Hematopoietic multipotent progenitor cell treated with erythropoietin and hydrocortisone succinate and interleukin-3 and kit ligand, for 15 days (in vitro differentiated cells): ENCODE results near the gene PTPRG.
"Not testable (repeated sequence)": the region's sequence is repeated elsewhere in the genome, so short reads cannot be mapped to it uniquely, and the experiment has no call there.

ENCODE experiments used
- DNase-seq: peaks from one replicate; pipeline ENCODE4 v3.0.0-alpha.2; 2015; ENCODE audit warnings: low spot score

The PTPRG gene

DNA sequence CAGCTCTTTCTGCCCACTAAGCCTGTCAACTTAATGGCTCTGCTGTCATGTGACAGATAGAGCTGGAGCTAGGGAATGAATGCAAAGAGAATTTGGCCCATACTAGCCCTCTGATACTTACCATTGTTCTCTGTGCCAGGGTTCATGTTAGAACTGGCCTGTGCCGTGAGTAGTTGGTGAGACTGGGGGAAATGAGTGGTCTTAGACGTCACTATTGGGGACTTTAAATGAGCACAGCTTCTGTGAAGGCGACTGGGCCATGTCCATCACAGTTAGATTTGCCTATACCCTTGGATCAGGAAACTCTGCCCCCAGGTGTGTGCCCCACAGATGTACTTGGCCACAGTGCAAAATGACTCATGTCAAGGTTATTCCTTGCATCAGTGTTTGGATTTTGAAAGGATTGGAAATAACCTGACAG is 124.9 kb downstream of the PTPRG start:
- no peak for DNase-seq

DNA sequence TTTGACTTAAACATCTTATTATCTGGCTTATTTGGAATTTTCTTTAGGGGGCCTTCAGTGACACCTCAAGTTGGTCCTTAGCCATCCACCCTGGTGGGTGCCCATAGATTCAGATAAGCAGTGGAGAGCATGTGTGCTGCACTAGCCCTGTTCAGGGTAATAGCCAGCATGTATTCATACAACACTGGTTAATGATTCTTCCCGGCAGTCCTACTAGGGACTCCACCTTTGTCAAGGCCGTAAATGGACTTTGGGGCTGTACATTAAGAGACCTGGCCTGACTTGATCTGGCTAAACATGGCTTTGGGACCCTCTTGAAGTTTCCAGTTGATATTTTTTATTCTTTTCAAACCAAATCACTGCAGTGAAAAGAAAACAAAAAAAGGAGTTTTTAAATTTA is 125.8 kb downstream of the PTPRG start:
- no peak for DNase-seq

DNA sequence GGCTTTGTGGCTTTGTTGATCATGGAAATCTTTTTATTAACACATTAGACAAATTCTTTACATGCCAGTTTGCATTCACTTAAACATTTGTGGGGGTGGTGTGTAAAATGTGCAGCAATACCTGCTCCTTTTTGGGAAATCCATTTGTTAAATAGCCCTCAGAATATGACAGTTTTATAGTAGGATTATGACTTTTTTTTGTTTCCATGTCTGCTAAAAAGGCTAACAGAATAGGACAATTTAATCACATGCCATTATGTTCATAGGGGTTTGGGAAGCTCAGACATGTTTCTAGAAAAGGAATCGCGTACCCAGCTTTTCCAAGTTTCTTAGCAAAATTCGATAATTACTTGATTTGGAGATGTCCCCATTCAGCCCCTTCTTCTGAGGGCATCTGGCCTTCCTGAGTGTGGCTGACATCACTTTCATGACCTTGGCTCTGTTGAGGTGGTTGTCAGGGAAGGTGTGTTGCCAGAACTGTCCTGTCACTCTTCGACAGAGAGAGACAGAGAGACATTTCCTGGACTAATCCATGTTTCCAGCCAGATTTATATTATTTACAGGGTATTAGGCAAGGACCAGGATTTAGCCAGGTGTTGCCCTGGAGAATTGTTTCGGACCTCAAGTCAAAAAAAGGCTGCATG is 126.4 kb downstream of the PTPRG start:
- DNase-seq = no peak

DNA sequence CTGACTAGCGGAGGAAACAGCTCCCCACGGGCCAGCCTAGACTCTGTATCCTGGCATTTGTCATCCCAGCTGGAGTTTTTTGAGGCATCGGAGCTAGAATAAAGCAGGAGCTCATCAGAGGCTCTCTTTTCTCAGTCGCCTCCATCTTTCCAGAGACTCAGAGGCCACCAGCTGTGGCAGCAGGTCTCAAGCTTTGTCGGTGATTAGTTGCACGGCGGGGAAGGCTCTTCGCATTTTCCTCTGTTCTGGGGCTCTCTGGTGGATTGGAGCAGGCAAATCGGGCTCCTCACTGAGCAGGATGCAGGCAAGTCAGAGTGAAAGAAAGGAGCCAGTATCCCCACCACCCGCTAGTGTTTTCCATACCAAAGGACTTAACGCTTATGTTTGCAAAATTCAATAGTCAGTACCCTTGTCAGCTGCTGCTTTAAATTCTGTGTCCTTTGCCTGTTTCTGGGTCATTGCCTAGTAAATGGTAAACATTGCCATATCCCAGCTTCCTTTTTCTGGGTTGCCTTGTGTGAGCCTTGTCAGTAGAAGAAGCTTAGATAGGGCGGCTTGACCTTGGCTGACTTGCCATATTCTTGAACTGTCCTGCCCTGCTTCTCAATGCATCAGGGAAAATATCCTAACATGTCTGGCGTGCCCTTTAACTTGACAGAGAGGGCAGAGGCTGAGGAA is 127.1 kb downstream of the PTPRG start:
- DNase-seq = no peak

DNA sequence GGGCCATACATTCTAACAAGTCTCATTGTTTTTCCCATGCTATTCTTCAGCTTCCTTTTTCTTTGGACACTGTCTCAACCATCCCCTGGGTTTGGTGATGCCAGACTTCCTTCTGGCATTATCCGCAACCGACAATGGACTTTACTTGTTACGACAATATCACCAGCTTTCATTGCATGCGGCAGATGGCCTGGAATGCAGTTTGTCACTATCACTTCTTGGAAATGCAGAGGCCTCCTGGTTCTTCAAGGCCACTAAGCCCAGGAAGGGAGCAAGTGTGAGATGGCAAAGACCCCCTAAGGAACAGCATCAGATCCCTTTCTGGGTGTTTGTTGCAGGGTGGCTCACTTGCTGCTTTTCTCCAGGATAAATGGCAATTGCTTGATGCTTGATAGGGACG is 128.6 kb downstream of the PTPRG start:
- DNase-seq = no peak

DNA sequence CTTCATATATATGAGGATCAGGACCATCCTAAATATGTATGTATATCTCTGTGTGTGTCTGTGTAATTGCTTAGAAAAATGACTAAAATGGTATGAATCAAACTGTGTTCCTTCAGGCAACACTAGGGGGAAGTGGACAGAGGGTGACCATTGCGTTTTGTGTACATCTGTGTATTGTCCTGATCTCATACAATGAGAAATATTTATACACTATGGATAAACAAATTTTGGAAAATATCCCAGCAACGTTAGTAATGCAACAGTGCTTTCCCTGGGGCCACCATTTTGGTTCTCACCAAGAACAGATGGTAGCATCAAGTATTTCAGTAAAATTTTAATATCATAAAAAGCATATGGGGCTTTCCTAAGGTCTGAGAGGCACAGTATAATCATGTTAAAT is 130.1 kb downstream of the PTPRG start:
- no peak for DNase-seq

DNA sequence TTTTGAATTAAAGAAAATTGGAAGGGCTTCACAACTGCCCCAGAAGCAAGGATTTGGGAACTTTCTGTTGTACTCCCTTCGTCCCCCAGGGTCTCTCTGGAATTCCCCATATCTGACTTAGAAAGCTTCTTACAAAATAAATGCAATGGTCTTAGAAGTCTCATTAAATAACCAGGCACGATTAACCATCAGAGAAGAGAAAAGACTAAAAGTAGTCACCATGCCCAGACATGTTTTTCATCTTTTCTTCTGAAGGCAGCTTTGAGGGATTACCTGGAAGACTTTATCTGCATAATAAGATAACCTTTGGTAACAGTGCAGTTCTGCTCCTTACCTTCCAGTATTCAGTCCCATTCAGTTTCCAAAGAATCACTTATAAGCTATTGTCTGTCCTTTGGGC is 135.9 kb downstream of the PTPRG start:
- DNase-seq = no peak

DNA sequence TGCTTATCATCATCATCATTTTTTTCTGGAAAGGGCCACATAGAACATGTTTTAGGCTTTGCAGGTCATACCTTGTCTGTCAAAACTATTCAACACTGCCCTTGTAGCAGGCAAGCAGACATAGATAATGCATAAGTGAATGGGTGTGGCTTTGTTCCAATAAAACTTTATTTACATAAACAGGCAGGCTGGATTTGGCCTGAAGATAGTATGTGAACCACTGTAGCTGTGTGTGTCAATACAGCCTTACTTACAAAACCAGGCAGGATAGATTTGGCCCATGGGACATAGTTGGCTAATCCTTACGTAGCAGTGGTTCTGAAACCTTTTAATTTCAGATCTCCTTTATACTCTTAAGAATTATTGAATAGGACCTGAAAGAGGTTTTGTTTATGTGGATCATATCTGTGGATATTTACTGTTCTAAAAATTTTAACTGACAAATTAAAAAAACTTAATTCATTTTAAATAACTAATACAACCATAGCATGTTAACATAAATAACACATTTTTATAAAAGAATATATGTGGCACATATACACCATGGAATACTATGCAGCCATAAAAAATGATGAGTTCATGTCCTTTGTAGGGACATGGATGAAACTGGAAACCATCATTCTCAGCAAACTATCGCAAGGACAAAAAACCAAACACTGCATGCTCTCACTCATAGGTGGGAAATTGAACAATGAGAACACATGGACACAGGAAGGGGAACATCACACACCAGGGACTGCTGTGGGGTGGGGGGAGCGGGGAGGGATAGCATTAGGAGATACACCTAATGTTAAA is 137.1 kb downstream of the PTPRG start:
- not testable (repeated sequence) for DNase-seq

DNA sequence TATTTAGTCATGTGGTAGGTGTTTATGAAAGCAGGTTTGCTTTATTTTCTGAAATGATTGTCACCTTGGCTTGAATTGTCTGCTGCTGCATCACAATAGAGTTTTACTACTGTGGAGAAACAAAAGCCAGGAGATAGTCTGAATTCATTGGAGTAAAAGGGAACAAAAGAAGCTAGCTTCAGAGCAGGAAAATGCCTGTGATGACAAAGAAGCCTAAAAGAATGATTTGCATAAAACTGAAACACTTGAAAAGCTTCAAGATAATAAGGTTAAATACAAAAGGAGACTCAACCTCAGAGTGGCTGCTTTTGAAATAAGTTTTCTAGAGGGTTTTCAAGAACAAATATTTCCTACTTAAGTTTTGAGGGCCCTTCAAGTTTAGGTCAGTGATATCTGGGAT is 138.3 kb downstream of the PTPRG start:
- DNase-seq = no peak

DNA sequence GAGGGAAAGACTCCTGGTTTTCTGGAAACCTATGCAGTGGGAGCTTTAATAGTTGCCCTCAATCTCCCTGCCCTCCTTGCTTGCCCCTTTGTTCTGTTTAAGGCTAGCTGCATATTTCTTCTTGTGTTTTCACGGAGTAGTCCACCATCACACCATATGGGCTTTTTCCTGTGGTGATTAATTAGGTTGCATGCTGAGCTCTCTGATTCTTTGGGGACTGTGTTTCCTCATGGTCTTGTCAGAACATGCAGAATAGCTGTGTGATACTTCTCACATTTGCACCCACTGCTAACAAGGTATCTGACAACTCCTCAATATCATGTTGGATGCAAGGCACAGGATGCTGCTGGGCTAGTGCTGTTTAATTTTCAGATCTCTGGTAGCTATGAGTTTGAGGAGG is 139.6 kb downstream of the PTPRG start:
- DNase-seq = no peak

DNA sequence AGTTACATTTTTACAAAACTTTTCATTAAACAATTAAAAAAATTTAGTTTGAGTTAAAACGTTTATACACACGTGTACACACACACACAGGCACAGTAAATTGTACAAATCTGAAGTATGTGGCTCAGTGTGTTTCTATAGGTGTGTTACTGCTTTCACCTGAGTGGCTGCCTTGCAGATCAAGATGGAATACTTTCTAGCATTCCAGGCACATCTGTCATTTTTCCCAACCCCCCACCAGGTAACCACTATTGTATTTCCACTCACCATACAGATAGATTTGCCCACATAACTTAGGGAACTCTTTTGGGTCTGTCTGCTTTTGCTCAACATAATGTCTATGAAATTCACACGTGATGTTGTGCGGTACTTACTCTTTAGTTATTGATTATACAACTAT is 141.1 kb downstream of the PTPRG start:
- no peak for DNase-seq

DNA sequence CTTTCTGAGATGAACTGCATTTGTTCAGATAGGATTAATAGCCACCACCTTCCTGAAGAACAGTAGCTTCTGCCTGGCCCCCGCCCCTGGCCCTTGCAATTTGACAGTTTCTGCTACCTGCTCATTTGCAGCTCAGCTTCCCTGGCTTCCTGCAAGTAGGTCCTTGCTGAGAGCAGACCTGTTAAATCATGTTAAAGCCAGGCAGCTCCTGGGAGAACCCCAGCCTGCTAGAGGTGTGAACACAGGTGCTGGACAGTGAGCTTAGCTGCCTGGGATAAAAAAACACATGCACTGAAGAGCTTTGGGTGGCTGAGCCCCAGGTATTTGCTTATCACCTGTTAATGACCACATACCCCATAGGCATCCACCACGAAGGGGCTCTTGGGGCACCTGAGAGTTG is 143.4 kb downstream of the PTPRG start:
- DNase-seq = no peak

DNA sequence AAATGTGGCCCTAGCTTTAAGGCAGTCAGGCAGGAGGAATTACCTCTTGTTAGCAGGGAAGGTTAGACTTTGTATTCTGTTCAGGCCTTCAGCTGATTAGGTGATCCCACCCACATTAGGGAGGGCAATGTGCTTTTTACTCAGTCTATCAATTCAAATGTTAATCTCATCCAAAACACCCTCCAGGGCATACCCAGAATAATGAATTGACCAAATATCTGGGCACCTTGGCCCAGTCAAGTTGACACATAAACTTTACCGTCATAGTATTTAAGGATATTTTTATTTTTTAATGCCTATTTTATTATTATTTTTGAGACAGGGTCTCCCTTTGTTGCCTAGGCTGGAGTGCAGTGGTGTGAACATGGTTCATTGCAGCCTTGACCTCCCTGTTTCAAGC is 146.1 kb downstream of the PTPRG start:
- no peak for DNase-seq

DNA sequence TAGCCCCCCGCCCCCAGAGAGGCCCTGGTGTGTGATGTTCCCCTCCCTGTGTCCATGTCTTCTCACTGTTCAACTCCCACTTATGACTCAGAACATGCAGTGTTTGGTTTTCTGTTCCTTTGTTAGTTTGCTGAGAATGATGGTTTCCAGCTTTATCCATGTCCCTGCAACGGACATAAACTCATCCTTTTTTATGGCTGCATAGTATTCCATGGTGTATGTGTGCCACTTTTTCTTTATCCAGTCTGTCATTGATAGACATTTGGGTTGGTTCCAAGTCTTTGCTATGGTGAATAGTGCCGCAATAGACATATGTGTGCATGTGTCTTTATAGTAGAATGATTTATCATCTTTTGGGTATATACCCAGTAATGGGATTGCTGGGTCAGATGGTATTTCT is 149.5 kb downstream of the PTPRG start:
- DNase-seq = not testable (repeated sequence)

DNA sequence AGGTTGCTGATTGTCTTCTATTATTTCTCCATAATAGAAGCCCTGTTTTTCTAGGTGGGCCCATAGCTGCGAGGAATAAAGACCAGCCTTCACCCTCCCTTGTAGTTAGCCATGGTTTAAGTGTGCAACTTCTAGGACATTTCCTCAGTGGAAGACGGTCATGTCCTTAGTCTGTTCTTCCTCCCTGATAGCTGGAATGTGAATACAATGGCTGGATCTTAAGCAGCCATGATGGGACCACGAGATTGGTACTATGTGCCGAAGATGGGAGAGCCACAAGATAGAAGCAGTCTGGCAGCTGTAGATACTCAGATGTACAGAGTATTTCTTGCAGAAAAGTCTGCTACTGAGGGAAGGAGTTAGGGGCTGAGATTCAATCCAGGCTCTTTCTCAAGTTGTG is 152.9 kb downstream of the PTPRG start:
- no peak for DNase-seq

DNA sequence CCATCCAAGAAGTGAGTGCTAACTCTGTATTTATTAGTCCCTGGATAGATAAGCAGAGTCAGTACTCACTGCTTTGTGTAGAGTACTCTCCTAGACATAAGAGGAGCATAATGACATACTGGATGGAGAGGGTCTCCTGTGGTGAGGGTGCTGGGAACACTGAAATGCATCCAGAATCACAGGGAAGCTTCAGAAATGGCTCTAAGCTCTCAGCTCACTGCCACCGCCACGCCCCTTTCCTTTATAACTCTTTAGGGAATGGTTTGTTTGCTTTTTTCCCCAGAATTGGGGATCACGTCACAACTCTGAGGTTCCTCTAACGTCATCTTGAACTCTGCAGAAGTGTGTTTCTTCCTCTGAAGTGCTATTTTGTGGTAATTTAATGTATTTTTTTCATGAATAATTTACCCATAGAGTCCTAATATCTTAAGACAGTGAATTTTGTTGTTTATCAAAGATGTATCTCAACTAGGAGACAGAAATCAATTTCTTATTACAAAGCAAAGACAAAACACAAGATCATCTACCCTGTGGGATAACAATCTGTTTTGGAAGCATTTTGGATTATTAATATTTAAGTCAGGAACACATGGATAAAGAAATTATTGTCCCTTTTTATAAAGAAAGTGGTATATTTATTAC is 154.6 kb downstream of the PTPRG start:
- DNase-seq = no peak

DNA sequence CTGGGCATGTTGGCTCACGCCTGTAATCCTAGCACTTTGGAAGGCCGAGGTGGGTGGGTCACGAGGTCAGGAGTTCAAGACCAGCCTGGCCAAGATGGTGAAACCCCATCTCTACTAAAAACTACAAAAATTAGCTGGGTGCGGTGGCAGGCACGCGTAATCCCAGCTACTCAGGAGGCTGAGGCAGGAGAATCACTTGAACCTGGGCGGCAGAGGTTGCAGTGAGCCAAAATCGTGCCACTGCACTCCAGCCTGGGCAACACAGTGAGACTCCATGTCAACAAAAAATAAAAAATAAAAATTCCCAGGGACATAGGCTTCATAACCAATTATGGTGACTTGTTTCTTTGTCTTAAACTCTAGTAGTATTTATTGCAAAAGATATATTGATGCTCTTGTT is 155.3 kb downstream of the PTPRG start:
- DNase-seq = not testable (repeated sequence)

DNA sequence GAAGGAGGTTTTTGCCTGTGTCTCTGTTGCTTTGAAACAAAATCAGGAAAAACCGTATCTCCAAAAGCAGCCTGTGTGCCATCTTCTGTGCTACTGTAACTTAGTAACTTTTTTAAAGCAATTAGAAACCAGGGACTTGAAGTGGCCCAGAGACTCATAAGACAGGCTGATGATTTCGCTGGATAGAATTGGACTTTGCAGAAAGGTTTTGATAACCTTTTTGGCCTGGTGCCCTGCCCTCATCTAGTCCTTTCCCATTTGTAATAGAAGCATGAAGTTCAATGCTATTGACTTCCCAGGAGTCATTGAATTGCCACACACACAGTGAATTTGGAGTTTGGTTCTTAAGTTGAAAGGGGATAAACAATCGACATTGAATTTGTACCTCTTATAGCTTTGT is 157.2 kb downstream of the PTPRG start:
- no peak for DNase-seq

DNA sequence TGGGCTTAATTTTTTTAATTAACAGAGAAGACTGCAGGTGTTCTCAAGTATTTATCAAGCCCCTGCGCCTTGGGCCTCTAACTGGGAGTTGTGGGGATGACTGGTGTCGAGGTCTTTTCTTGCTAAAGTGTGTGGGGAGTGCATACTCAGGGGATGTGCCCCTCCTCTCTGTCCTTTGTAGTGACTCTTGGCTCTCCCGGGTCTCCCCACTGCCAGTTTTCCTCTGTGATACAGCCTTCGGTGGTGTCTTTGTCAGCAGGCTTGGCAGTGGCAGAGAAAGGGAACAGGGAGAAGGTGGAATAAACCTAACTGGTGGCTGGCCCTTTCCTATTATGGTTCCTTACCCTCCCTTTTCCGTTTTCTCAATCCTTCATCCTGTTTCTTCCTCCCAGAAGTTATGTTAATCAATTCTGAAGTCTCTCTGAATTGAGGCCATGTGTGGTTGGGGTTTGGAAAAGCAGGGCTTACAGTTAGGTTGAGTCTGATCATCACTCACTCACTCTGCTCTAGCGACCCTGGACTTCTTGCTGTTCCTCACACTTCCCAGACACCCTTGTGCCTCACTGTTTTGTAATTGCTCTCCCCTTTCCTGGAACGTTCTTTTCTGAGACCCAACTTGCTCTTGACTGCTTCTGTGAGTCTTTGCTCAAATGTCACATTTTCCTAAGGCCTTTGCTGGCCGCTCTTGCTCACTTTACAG is 158.1 kb downstream of the PTPRG start:
- DNase-seq = no peak

DNA sequence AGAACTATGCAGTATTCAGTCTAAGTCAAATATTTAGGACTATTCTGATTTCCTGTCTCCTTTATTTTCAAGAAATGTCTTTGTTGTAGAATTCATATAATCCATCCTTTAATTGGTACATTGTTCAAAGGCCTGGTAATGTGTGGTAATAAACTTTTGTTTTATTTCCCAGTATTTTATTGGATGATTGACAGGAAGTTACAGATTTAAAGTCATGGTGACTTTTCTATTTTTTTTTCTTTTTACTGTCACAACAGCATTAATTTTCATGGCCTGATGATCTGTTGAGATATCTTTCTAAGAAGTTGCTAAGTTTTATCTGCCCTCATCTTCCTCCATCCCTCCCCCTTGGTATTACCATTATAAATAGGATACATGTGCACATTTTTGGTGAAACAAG is 161.7 kb downstream of the PTPRG start:
- no peak for DNase-seq

DNA sequence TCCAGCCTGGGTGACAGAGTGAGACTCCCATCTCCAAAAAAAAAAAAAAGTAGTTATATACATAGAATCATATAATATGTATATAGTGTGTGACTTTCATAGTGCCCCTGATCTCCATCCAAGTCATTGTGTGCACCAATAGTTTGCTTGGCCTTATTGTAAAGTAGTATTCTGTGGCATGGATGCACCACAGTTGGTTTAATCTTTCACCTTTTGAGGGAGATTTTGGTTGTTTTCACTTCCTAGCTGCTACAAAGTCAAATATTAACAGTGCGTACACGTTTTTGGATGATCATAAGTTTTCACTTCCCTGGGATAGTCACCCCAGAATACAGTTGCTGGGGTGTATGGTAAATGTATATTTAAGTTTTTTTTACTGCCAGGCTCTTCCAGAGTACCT is 162.8 kb downstream of the PTPRG start:
- DNase-seq = no peak

DNA sequence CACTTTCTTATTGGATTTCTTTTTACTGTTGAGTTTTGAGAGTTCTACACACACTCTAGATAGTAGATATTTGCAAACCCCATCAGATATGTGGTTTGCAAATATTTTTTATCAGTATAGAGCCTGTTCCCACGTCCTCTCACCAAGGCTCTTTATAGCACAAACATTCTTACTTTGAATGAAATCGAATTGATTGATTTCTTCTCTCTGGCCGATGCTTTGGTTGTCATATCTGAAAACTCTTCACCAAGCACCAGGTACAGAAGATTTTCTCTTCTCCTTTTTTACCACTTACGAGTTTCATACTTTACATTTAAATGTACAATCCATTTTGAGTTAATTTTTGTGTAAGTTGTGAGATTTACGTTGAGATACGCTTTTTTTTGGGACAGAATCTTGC is 163.4 kb downstream of the PTPRG start:
- DNase-seq = no peak
